Measurements from ENCODE around the gene HECTD4.
A peak's percentile ranks its signal among the peaks of the same experiment; 100 is the strongest.
"Not testable (repeated sequence)": the region's sequence is repeated elsewhere in the genome, so short reads cannot be mapped to it uniquely, and the experiment has no call there.

HECTD4 gene

GRCh38 chr12:112419297-112420133, 37.3 kb upstream of the HECTD4 start:
- Histone ChIP-seq H3K4me2 (ENCODE audit: low read length) (peak overlapping the region; percentile 98), H2AFZ (ENCODE audit: low read length) (no peak overlapping the region), H3K4me1 (ENCODE audit: insufficient read depth, low read length, severe bottlenecking) (peaks cover 41% of the 10 kb centered on the region), H3K9me2 (ENCODE audit: low read depth, low read length) (no peaks in the 10 kb centered on the region), H3K79me2 (ENCODE audit: insufficient read depth, low read length) (peaks cover 54% of the 10 kb centered on the region), H3F3A (ENCODE audit: insufficient read depth, low read length) (no peaks in the 10 kb centered on the region), H3K9me3 (ENCODE audit: low read length) (no peaks in the 10 kb centered on the region), H3K36me3 (ENCODE audit: insufficient read depth, low read length) (peaks cover 12% of the 10 kb centered on the region; the same call in 1 of the 2 replicates), H3K27ac (ENCODE audit: low read depth, low read length, poor library complexity, severe bottlenecking) (peak overlapping the region; percentile 19), H4K20me1 (ENCODE audit: insufficient read depth, low read length) (no peaks in the 10 kb centered on the region), H3K9ac (ENCODE audit: low read length) (peak overlapping the region; percentile 89), H3K4me3 (ENCODE audit: low read depth, low read length, poor library complexity, severe bottlenecking) (peak overlapping the region; percentile 89), H3K27me3 (ENCODE audit: insufficient read depth, low read length) (no peaks in the 10 kb centered on the region)
- no peak for TF ChIP-seq EZH2 (IDR thresholded peaks at IDR 0.05; ENCODE audit: borderline replicate concordance, low read length)
- TF ChIP-seq, protein P1, sequence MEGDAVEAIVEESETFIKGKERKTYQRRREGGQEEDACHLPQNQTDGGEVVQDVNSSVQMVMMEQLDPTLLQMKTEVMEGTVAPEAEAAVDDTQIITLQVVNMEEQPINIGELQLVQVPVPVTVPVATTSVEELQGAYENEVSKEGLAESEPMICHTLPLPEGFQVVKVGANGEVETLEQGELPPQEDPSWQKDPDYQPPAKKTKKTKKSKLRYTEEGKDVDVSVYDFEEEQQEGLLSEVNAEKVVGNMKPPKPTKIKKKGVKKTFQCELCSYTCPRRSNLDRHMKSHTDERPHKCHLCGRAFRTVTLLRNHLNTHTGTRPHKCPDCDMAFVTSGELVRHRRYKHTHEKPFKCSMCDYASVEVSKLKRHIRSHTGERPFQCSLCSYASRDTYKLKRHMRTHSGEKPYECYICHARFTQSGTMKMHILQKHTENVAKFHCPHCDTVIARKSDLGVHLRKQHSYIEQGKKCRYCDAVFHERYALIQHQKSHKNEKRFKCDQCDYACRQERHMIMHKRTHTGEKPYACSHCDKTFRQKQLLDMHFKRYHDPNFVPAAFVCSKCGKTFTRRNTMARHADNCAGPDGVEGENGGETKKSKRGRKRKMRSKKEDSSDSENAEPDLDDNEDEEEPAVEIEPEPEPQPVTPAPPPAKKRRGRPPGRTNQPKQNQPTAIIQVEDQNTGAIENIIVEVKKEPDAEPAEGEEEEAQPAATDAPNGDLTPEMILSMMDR (IDR thresholded peaks at IDR 0.05; ENCODE audit: low read length), result no peak

DNA sequence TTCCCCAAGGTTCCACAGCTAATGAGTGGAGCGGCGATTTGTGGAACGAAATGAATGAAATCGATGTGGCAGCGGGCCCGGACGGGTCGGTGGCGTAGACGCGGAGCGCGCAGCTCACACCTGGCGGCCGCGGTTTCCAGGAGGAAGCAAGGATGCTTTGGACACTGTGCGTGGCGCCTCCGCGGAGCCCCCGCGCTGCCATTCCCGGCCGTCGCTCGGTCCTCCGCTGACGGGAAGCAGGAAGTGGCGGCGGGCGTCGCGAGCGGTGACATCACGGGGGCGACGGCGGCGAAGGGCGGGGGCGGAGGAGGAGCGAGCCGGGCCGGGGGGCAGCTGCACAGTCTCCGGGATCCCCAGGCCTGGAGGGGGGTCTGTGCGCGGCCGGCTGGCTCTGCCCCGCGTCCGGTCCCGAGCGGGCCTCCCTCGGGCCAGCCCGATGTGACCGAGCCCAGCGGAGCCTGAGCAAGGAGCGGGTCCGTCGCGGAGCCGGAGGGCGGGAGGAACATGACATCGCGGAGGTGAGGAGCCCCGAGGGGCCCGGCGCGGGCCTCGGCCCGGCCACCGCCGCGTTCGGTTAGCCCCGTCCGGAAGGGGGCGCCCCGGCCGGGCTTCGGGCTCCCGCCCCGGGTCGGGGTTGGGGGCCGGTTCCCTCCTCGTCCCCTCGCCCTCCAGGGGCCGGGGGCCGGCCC, 36.5 kb upstream of the HECTD4 start, which contains the start of gene PTPN11:
Gene PTPN11 (plus strand): TSS at position 340 of the 689 bp plus-strand sequence. CDS start 165 bp downstream, at position 505.
- Histone ChIP-seq H3K36me3 (ENCODE audit: insufficient read depth, low read length) (peaks cover 12% of the 10 kb centered on the region; the same call in 1 of the 2 replicates), H3K79me2 (ENCODE audit: insufficient read depth, low read length) (peaks cover 46% of the 10 kb centered on the region), H4K20me1 (ENCODE audit: insufficient read depth, low read length) (no peaks in the 10 kb centered on the region), H3K4me1 (ENCODE audit: insufficient read depth, low read length, severe bottlenecking) (peaks cover 36% of the 10 kb centered on the region), H3K27ac (ENCODE audit: low read depth, low read length, poor library complexity, severe bottlenecking) (peak within 1 kb of the TSS; percentile 32), H3K4me2 (ENCODE audit: low read length) (peak within 1 kb of the TSS; percentile 98), H3K9ac (ENCODE audit: low read length) (peak within 1 kb of the TSS; percentile 89), H3K9me3 (ENCODE audit: low read length) (no peaks in the 10 kb centered on the region), H3K27me3 (ENCODE audit: insufficient read depth, low read length) (no peaks in the 10 kb centered on the region), H3K9me2 (ENCODE audit: low read depth, low read length) (no peaks in the 10 kb centered on the region), H2AFZ (ENCODE audit: low read length) (peak within 1 kb of the TSS; percentile 50), H3K4me3 (ENCODE audit: low read depth, low read length, poor library complexity, severe bottlenecking) (peak within 1 kb of the TSS; percentile 89), H3F3A (ENCODE audit: insufficient read depth, low read length) (no peaks in the 10 kb centered on the region)
- no peak for TF ChIP-seq EZH2 (IDR thresholded peaks at IDR 0.05; ENCODE audit: borderline replicate concordance, low read length)
- TF ChIP-seq, protein P1 (IDR thresholded peaks at IDR 0.05; ENCODE audit: low read length), result peak; percentile 49

DNA sequence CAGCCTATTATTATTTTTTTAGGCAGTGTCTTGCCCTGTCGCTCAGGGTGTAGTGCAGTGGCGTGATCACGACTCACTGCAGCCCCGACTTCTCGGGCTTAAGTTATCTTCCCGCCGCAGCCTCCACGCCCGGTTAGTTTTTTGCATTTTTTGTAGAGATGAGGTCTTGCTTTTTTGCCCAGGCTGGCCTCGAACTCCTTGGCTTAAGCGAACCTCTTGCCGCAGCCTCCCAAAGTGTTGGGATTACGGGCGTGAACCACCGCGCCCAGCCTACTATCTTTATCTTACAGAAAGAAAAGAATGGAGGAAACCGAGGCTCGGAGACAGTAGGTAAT, 36.0 kb upstream of the HECTD4 start:
- Histone ChIP-seq H3K27me3 (ENCODE audit: insufficient read depth, low read length) (no peaks in the 10 kb centered on the region), H3F3A (ENCODE audit: insufficient read depth, low read length) (no peaks in the 10 kb centered on the region), H3K79me2 (ENCODE audit: insufficient read depth, low read length) (peaks cover 41% of the 10 kb centered on the region), H3K27ac (ENCODE audit: low read depth, low read length, poor library complexity, severe bottlenecking) (peak overlapping the region; percentile 32), H2AFZ (ENCODE audit: low read length) (peak overlapping the region; percentile 50), H3K4me2 (ENCODE audit: low read length) (peak overlapping the region; percentile 98), H3K36me3 (ENCODE audit: insufficient read depth, low read length) (peaks cover 12% of the 10 kb centered on the region; the same call in 1 of the 2 replicates), H3K4me3 (ENCODE audit: low read depth, low read length, poor library complexity, severe bottlenecking) (peak overlapping the region; percentile 89), H4K20me1 (ENCODE audit: insufficient read depth, low read length) (no peaks in the 10 kb centered on the region), H3K9ac (ENCODE audit: low read length) (peak overlapping the region; percentile 89), H3K9me3 (ENCODE audit: low read length) (no peaks in the 10 kb centered on the region), H3K4me1 (ENCODE audit: insufficient read depth, low read length, severe bottlenecking) (peaks cover 35% of the 10 kb centered on the region), H3K9me2 (ENCODE audit: low read depth, low read length) (no peaks in the 10 kb centered on the region)
- TF ChIP-seq EZH2 (IDR thresholded peaks at IDR 0.05; ENCODE audit: borderline replicate concordance, low read length), result no peak
- TF ChIP-seq, protein P1 (IDR thresholded peaks at IDR 0.05; ENCODE audit: low read length), result no peak

- not testable (repeated sequence) for H3K9ac ChIP-seq (ENCODE audit: low read length); H3K27me3 ChIP-seq (ENCODE audit: insufficient read depth, low read length); H3K36me3 ChIP-seq (ENCODE audit: insufficient read depth, low read length); H4K20me1 ChIP-seq (ENCODE audit: insufficient read depth, low read length); H3K9me2 ChIP-seq (ENCODE audit: low read depth, low read length); H2AFZ ChIP-seq (ENCODE audit: low read length); H3K27ac ChIP-seq (ENCODE audit: low read depth, low read length, poor library complexity, severe bottlenecking); H3K4me3 ChIP-seq (ENCODE audit: low read depth, low read length, poor library complexity, severe bottlenecking); H3K4me2 ChIP-seq (ENCODE audit: low read length); H3K9me3 ChIP-seq (ENCODE audit: low read length); H3F3A ChIP-seq (ENCODE audit: insufficient read depth, low read length)
- peaks cover 16% of the 10 kb centered on the region for H3K4me1 ChIP-seq (ENCODE audit: insufficient read depth, low read length, severe bottlenecking)
- H3K79me2 ChIP-seq (ENCODE audit: insufficient read depth, low read length), result peaks cover 13% of the 10 kb centered on the region
Observed at GRCh38 chr12:112415457-112415856, 33.2 kb upstream of the HECTD4 start.
